ENCODE results near the gene GNA14.

Gene GNA14

GRCh38 chr9:77462066-77462465, 186.1 kb downstream of the GNA14 start:
- Histone ChIP-seq H3K27me3 (ENCODE audit: control insufficient read depth in 1 of 2, insufficient read depth in 2 of 2, low read length in 2 of 2) (no peaks in the 10 kb centered on the region), H3K4me3 (ENCODE audit: low read length in 2 of 2) (no peak overlapping the region), H3K36me3 (ENCODE audit: control insufficient read depth in 2 of 2, insufficient read depth in 2 of 2, low read length in 2 of 2) (no peaks in the 10 kb centered on the region), H3K27ac (ENCODE audit: low read length) (no peak overlapping the region), H3K4me1 (ENCODE audit: control insufficient read depth, insufficient read depth, low read length) (peaks cover 2% of the 10 kb centered on the region), H3K9ac (ENCODE audit: low read length in 2 of 2) (no peak overlapping the region), H3K9me3 (ENCODE audit: control insufficient read depth in 2 of 2, low read length in 2 of 2) (no peaks in the 10 kb centered on the region)

- Histone ChIP-seq H3K4me1 (ENCODE audit: control insufficient read depth, insufficient read depth, low read length) (peaks cover 2% of the 10 kb centered on the region), H3K36me3 (ENCODE audit: control insufficient read depth in 2 of 2, insufficient read depth in 2 of 2, low read length in 2 of 2) (no peaks in the 10 kb centered on the region), H3K27ac (ENCODE audit: low read length) (no peak overlapping the region), H3K4me3 (ENCODE audit: low read length in 2 of 2) (no peak overlapping the region), H3K9ac (ENCODE audit: low read length in 2 of 2) (no peak overlapping the region), H3K27me3 (ENCODE audit: control insufficient read depth in 1 of 2, insufficient read depth in 2 of 2, low read length in 2 of 2) (no peaks in the 10 kb centered on the region), H3K9me3 (ENCODE audit: control insufficient read depth in 2 of 2, low read length in 2 of 2) (no peaks in the 10 kb centered on the region)
Observed at GRCh38 chr9:77460938-77461337, 187.2 kb downstream of the GNA14 start.

- Histone ChIP-seq H3K9me3 (ENCODE audit: control insufficient read depth in 2 of 2, low read length in 2 of 2) (no peaks in the 10 kb centered on the region), H3K36me3 (ENCODE audit: control insufficient read depth in 2 of 2, insufficient read depth in 2 of 2, low read length in 2 of 2) (no peaks in the 10 kb centered on the region), H3K27ac (ENCODE audit: low read length) (no peak overlapping the region), H3K4me3 (ENCODE audit: low read length in 2 of 2) (no peak overlapping the region), H3K27me3 (ENCODE audit: control insufficient read depth in 1 of 2, insufficient read depth in 2 of 2, low read length in 2 of 2) (no peaks in the 10 kb centered on the region), H3K9ac (ENCODE audit: low read length in 2 of 2) (no peak overlapping the region), H3K4me1 (ENCODE audit: control insufficient read depth, insufficient read depth, low read length) (peaks cover 2% of the 10 kb centered on the region)
Observed at GRCh38 chr9:77457916-77458592, 190.1 kb downstream of the GNA14 start.

- Histone ChIP-seq H3K27me3 (ENCODE audit: control insufficient read depth in 1 of 2, insufficient read depth in 2 of 2, low read length in 2 of 2) (no peaks in the 10 kb centered on the region), H3K4me3 (ENCODE audit: low read length in 2 of 2) (no peak overlapping the region), H3K9ac (ENCODE audit: low read length in 2 of 2) (no peak overlapping the region), H3K9me3 (ENCODE audit: control insufficient read depth in 2 of 2, low read length in 2 of 2) (no peaks in the 10 kb centered on the region), H3K4me1 (ENCODE audit: control insufficient read depth, insufficient read depth, low read length) (peaks cover 2% of the 10 kb centered on the region), H3K36me3 (ENCODE audit: control insufficient read depth in 2 of 2, insufficient read depth in 2 of 2, low read length in 2 of 2) (no peaks in the 10 kb centered on the region), H3K27ac (ENCODE audit: low read length) (no peak overlapping the region)
Observed at GRCh38 chr9:77456829-77457437, 191.2 kb downstream of the GNA14 start.

GRCh38 chr9:77455312-77455927, 192.7 kb downstream of the GNA14 start:
- no peaks in the 10 kb centered on the region for H3K27me3 ChIP-seq (ENCODE audit: control insufficient read depth in 1 of 2, insufficient read depth in 2 of 2, low read length in 2 of 2)
- H3K27ac ChIP-seq (ENCODE audit: low read length): no peak overlapping the region
- peaks cover 2% of the 10 kb centered on the region for H3K4me1 ChIP-seq (ENCODE audit: control insufficient read depth, insufficient read depth, low read length)
- no peaks in the 10 kb centered on the region for H3K9me3 ChIP-seq (ENCODE audit: control insufficient read depth in 2 of 2, low read length in 2 of 2)
- H3K4me3 ChIP-seq (ENCODE audit: low read length in 2 of 2): no peak overlapping the region
- H3K36me3 ChIP-seq (ENCODE audit: control insufficient read depth in 2 of 2, insufficient read depth in 2 of 2, low read length in 2 of 2): no peaks in the 10 kb centered on the region
- no peak overlapping the region for H3K9ac ChIP-seq (ENCODE audit: low read length in 2 of 2)

GRCh38 chr9:77454663-77455062, 193.5 kb downstream of the GNA14 start:
- Histone ChIP-seq H3K36me3 (ENCODE audit: control insufficient read depth in 2 of 2, insufficient read depth in 2 of 2, low read length in 2 of 2) (no peaks in the 10 kb centered on the region), H3K9me3 (ENCODE audit: control insufficient read depth in 2 of 2, low read length in 2 of 2) (no peaks in the 10 kb centered on the region), H3K27me3 (ENCODE audit: control insufficient read depth in 1 of 2, insufficient read depth in 2 of 2, low read length in 2 of 2) (no peaks in the 10 kb centered on the region), H3K4me1 (ENCODE audit: control insufficient read depth, insufficient read depth, low read length) (peaks cover 2% of the 10 kb centered on the region), H3K27ac (ENCODE audit: low read length) (no peak overlapping the region), H3K9ac (ENCODE audit: low read length in 2 of 2) (no peak overlapping the region), H3K4me3 (ENCODE audit: low read length in 2 of 2) (no peak overlapping the region)

- no peaks in the 10 kb centered on the region for H3K27me3 ChIP-seq (ENCODE audit: control insufficient read depth in 1 of 2, insufficient read depth in 2 of 2, low read length in 2 of 2)
- H3K27ac ChIP-seq (ENCODE audit: low read length): no peak overlapping the region
- H3K9ac ChIP-seq (ENCODE audit: low read length in 2 of 2): no peak overlapping the region
- H3K4me3 ChIP-seq (ENCODE audit: low read length in 2 of 2): no peak overlapping the region
- peaks cover 2% of the 10 kb centered on the region for H3K4me1 ChIP-seq (ENCODE audit: control insufficient read depth, insufficient read depth, low read length)
- no peaks in the 10 kb centered on the region for H3K9me3 ChIP-seq (ENCODE audit: control insufficient read depth in 2 of 2, low read length in 2 of 2)
- no peaks in the 10 kb centered on the region for H3K36me3 ChIP-seq (ENCODE audit: control insufficient read depth in 2 of 2, insufficient read depth in 2 of 2, low read length in 2 of 2)
Observed at GRCh38 chr9:77453825-77454647, 194.1 kb downstream of the GNA14 start.

- Histone ChIP-seq H3K4me1 (ENCODE audit: control insufficient read depth, insufficient read depth, low read length) (no peaks in the 10 kb centered on the region), H3K27me3 (ENCODE audit: control insufficient read depth in 1 of 2, insufficient read depth in 2 of 2, low read length in 2 of 2) (no peaks in the 10 kb centered on the region), H3K4me3 (ENCODE audit: low read length in 2 of 2) (no peak overlapping the region), H3K27ac (ENCODE audit: low read length) (no peak overlapping the region), H3K9me3 (ENCODE audit: control insufficient read depth in 2 of 2, low read length in 2 of 2) (peaks cover 0 to 5% of the 10 kb centered on the region in 2 donors), H3K36me3 (ENCODE audit: control insufficient read depth in 2 of 2, insufficient read depth in 2 of 2, low read length in 2 of 2) (no peaks in the 10 kb centered on the region), H3K9ac (ENCODE audit: low read length in 2 of 2) (no peak overlapping the region)
Observed at GRCh38 chr9:77451507-77451906, 196.6 kb downstream of the GNA14 start.

- Histone ChIP-seq H3K4me1 (ENCODE audit: control insufficient read depth, insufficient read depth, low read length) (no peaks in the 10 kb centered on the region), H3K9me3 (ENCODE audit: control insufficient read depth in 2 of 2, low read length in 2 of 2) (peaks cover 0 to 5% of the 10 kb centered on the region in 2 donors), H3K9ac (ENCODE audit: low read length in 2 of 2) (no peak overlapping the region), H3K36me3 (ENCODE audit: control insufficient read depth in 2 of 2, insufficient read depth in 2 of 2, low read length in 2 of 2) (no peaks in the 10 kb centered on the region), H3K27ac (ENCODE audit: low read length) (no peak overlapping the region), H3K4me3 (ENCODE audit: low read length in 2 of 2) (no peak overlapping the region), H3K27me3 (ENCODE audit: control insufficient read depth in 1 of 2, insufficient read depth in 2 of 2, low read length in 2 of 2) (no peaks in the 10 kb centered on the region)
Observed at GRCh38 chr9:77450085-77450475, 198.0 kb downstream of the GNA14 start.

- no peaks in the 10 kb centered on the region for H3K36me3 ChIP-seq (ENCODE audit: control insufficient read depth in 2 of 2, insufficient read depth in 2 of 2, low read length in 2 of 2)
- H3K9ac ChIP-seq (ENCODE audit: low read length in 2 of 2): no peak overlapping the region
- H3K4me1 ChIP-seq (ENCODE audit: control insufficient read depth, insufficient read depth, low read length): no peaks in the 10 kb centered on the region
- H3K9me3 ChIP-seq (ENCODE audit: control insufficient read depth in 2 of 2, low read length in 2 of 2): peaks cover 0 to 5% of the 10 kb centered on the region in 2 donors
- no peak overlapping the region for H3K27ac ChIP-seq (ENCODE audit: low read length)
- H3K27me3 ChIP-seq (ENCODE audit: control insufficient read depth in 1 of 2, insufficient read depth in 2 of 2, low read length in 2 of 2): no peaks in the 10 kb centered on the region
- no peak overlapping the region for H3K4me3 ChIP-seq (ENCODE audit: low read length in 2 of 2)
Observed at GRCh38 chr9:77449240-77450084, 198.7 kb downstream of the GNA14 start.

Data from stomach smooth muscle (tissue), 2 donors.